Measurements from ENCODE around the gene CTH.
"Not testable (repeated sequence)": the region's sequence is repeated elsewhere in the genome, so short reads cannot be mapped to it uniquely, and the experiment has no call there.

CTH gene

GRCh38 chr1:70455291-70455690 lies 44.2 kb downstream of the CTH start:
- DNase-seq (ENCODE audit: low spot score) = no peak

DNA sequence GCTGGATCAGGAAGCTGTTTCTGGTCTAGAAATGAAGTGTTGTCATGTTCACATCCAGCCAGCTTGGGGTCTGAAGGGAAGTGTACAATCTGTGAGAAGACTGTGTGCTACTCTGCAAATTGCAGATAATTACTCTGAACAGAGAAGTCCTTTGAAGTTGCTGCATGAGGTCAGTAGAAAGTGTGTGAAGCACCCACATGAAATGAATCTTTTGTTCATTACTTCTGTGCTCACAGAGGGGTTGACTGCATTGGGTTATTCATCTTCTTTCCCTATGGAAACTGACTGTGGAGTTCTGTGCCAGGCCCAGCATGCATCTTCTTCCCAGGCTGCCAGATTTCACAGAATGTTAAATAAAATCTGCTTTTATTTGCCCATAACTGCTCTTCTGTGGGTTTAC lies 47.1 kb downstream of the CTH start:
- DNase-seq (ENCODE audit: low spot score) = no peak

GRCh38 chr1:70459496-70460225 lies 48.6 kb downstream of the CTH start:
- DNase-seq (ENCODE audit: low spot score) = no peak

GRCh38 chr1:70460740-70461713 lies 50.0 kb downstream of the CTH start:
- DNase-seq (ENCODE audit: low spot score) = not testable (repeated sequence)

DNA sequence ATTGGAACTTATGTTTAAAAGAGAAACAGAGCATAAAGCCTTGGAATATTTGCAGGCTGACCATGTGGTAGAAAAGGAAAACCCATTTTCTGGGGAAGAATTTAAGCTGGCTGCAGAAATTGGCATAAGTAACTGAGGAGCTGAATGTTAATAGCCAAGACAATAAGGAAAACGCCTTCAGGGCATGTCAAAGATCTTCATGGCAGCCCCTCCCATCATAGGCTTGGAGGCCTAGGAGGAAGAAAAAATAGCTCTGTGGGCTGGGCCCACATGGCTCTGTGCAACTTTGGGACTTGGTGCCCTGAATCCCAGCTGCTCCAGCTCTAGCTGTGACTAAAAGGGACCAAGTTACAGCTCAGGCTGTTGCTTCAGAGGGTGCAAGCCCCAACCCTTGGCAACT lies 51.5 kb downstream of the CTH start:
- DNase-seq (ENCODE audit: low spot score) = no peak

DNA sequence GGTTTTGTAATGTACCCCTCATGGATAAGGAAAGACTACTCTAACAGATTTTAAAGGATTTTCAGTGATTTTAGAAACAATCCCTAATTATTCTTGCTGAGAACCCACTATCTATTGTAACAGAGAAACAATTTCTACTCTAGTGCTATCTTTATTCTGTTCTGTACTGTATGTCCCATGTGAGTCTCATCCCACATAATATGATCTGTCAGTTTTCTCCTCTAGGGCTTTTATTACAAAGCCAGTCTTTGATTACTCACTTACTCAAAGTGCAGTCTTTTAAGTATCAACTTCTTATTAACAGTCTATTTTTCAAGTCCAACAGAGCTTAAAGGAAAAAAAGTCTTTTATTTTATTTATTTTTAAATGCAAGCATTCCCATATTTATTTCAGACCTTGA lies 54.8 kb downstream of the CTH start:
- no peak for DNase-seq (ENCODE audit: low spot score)

DNA sequence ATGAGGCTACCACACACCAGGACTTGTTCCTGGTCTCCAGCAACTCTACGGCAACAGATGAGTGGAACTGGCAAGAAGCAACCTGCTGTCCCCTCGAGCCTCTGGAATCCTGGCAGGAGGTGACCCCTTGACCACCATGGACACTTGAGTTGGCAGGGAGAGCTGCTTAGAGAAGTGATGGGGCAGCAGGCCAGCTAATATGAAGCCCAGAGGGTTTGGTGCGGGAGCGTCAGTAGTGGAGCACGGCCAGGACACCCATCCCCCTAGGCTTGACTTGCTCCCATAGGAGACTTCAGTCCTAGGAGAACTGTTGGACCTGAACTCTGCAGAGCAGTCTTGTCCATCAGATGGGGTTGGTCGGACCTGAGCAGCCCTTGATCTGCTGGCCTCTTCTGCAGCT lies 56.5 kb downstream of the CTH start:
- DNase-seq (ENCODE audit: low spot score) = no peak

DNA sequence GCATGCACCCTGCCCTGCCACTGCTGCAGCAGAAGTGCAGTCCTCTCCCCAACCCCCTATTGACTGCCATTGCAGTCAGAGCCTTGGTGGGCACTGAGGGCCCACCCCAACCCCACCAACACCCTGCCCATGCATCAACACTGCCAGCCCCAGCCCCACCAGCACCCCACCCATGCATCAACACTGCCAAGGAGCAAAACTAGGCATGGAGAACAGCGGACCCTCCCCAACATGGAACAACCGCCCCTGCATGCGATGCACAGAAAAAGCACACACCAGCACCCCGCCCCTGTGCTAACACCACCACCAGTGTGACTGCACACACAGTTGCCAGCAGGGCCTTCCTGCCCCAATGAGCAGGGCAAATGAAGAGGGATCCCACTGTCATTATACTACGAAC lies 57.1 kb downstream of the CTH start:
- DNase-seq (ENCODE audit: low spot score) = no peak

DNA sequence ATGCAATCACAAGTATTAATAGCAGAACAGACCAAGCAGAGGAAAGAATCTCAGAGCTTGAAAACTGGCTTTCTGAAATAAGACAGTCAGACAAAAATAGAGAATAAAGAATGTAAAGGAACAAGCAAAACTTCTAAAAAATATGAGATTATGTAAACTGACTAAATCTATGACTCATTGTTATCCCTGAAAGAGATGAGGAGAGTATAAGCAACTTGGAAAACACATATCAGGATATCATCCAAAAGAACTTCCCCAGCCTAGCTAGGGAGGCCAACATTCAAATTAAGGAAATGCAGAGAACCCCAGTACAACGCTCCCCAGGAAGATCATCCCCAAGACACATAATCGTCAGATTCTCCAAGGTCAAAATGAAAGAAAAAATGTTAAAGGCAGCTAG lies 58.1 kb downstream of the CTH start:
- DNase-seq (ENCODE audit: low spot score) = not testable (repeated sequence)

DNA sequence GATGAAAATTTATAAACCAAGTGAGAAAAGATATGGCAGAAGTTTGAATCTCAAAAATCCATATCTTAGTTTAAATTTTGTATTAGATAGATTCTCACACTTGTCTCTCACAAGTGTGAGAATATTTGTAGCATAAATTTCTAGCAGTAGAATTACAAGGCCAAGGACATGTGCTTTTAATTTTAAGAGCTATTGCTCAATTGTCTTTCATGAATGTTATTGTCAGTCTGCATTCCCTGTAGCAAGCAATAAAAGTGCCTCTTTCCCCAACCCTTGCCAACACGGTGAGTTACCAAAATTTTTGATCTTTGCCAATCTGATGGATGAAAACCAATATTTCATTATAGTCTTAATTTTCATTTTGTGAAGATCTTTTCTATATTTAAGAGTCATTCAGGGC lies 64.0 kb downstream of the CTH start:
- DNase-seq (ENCODE audit: low spot score) = no peak

- no peak for DNase-seq (ENCODE audit: low spot score)
Observed at GRCh38 chr1:70477090-70477489, 66.0 kb downstream of the CTH start.

DNA sequence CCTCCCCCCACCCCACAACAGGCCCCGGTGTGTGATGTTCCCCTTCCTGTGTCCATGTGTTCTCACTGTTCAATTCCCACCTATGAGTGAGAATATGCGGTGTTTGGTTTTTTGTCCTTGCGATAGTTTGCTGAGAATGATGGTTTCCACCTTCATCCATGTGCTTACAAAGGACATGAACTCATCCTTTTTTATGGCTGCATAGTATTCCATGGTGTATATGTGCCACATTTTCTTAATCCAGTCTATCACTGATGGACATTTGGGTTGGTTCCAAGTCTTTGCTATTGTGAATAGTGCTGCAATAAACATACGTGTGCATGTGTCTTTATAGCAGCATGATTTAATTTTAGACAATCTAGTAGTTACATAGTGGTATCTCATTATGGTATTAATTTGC lies 66.8 kb downstream of the CTH start:
- not testable (repeated sequence) for DNase-seq (ENCODE audit: low spot score)

DNA sequence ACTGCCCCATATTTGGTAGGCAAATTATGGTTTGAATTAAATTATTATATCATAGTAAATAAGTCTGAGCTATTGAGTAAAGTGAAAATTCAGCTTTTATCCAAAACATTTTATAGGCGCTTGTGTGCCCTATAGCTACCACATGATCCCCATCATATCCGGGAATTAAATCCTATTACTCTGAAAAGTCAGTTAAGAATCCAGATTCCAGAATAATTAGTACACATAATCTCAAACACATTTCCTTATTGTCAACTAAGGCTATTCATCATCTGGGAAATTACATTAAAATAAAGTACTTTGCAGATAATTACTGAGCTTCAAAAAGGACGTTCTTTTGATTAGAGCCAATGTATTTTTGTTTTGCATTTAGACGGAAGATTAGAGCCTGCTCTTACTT lies 72.3 kb downstream of the CTH start:
- no peak for DNase-seq (ENCODE audit: low spot score)

DNA sequence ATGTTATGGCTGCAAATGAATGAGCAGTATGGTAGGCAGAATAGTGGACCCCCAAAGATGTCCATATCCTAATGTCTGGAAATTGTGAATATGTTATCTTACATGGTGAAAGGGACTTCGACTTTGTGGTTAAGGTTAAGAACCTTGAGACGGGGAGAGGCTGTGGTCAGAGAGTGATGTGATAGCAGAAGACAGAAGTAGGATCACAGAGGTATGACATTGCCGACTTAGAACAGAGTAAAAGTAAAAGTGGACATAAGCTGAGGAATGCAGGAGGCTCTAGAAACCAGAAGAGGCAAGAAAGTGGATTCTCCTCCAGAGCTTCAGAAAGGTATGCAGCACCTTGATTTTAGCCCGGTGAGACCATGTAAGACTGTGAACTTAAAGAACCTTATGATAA lies 74.6 kb downstream of the CTH start:
- no peak for DNase-seq (ENCODE audit: low spot score)

DNA sequence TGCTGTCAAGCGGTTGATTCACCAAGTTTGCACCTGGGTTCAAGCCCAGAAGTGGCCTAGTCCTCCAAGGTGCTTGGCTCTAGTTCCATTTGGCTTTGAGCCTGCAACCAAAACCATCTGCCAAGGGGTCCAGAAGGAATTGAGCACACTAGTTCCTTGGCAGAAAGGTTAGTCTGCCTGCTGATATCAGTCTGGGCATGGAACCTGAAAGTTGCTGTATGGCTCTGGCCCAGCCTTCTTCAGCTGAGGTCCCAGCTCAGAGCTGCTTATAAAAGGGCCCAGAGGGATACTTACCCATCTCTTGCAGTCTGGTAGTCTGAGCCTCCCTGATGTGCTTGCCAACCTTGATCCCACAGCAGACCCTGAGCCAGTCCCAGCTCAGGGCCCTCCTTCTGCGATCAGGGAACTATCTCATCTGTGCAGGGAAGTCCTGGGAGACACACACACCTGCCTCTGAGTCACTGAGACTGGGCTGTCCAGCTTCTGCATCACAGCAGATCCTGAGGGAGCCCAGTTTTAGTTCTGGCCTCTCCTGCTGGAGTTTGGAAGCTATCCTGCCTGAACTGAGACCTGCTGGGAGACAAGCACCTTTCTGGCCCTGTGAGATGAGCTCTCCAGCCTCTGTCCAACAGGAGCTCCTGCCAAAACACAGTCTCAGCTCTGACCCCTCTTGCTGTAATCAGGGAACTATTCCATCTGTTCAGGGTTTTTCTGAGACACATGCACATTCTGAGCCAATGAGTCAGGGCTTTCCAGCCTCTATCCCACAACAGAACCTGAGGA lies 75.8 kb downstream of the CTH start:
- DNase-seq (ENCODE audit: low spot score) = no peak

DNA sequence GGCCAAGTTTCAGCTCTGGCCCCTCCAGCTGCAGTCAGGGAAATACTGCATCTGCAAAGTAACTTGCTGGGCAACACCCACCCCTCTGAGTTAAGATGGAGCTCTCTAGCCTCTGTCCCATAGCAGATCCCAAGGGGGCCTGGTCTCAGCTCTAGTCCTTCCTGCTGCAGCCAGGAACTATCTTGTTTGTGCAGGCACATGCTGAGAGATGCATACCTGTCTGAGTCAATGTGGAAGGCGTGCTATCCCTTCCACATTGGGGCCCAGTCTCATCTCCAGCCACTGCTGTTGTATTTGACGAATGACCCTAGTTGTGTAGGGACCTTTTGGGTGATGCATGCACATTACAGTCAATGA lies 76.4 kb downstream of the CTH start:
- DNase-seq (ENCODE audit: low spot score) = no peak

DNA sequence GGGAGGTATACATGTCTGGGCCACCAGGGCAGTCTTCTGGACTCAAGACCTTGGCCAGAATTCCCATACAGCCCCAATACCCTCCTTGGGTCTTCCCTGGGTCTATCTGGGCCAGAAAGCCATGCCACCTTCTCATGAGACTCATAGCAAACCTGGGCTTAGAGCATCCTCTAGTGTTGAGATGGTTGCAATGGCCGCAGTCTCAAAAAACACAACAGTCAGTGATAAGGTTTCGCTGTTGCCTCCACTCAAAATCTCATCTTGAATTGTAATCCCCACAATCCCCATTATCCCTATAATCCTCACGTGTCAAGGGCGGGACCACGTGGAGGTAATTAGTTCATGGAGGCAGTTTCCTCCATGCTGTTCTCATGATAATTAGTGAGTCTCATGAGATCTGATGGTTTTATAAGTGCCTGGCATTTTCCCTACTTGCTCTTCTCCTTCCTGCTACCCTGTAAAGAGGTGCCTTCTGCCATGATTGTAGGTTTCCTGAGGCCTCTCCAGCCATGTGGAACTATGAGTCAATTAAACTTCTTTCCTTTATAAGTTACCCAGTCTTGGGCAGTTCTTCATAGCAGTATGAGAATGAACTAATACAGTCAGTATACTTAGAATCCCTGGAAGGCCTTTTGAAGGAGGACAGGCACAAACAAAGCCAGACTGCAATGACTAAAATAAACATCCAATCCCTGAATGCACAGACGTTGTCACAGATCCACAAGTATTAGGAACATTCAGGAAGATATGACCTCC lies 77.0 kb downstream of the CTH start:
- DNase-seq (ENCODE audit: low spot score) = peak; percentile 23
